G401.6 (cell line): ENCODE results near the gene CORO7.
"Not testable (repeated sequence)": the region's sequence is repeated elsewhere in the genome, so short reads cannot be mapped to it uniquely, and the experiment has no call there.

ENCODE experiments used
- FAIRE-seq: peaks from 2 replicates; lab custom pipeline; 2012; peaks lifted over from hg19 to GRCh38; lab: Jason Lieb, UNC

The CORO7 gene

DNA sequence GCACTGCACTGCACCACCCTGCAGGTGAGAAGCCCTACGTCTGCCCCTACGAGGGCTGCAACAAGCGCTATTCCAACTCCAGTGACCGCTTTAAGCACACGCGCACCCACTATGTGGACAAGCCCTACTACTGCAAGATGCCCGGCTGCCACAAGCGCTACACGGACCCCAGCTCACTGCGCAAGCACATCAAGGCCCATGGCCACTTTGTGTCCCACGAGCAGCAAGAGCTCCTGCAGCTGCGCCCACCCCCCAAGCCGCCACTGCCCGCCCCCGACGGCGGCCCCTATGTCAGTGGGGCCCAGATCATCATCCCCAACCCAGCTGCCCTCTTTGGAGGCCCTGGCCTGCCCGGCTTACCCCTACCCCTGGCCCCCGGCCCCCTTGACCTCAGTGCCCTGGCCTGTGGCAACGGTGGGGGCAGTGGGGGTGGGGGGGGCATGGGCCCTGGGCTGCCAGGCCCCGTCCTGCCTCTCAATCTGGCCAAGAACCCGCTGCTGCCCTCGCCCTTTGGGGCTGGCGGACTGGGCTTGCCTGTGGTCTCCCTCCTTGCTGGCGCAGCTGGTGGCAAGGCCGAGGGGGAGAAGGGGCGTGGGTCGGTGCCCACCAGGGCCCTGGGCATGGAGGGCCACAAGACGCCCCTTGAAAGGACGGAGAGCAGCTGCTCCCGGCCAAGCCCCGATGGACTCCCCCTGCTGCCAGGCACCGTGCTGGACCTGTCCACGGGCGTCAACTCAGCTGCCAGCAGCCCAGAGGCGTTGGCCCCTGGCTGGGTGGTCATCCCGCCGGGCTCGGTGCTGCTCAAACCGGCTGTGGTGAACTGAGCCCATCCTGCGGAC is 79.5 kb downstream of the CORO7 start:
- FAIRE-seq: no peak

DNA sequence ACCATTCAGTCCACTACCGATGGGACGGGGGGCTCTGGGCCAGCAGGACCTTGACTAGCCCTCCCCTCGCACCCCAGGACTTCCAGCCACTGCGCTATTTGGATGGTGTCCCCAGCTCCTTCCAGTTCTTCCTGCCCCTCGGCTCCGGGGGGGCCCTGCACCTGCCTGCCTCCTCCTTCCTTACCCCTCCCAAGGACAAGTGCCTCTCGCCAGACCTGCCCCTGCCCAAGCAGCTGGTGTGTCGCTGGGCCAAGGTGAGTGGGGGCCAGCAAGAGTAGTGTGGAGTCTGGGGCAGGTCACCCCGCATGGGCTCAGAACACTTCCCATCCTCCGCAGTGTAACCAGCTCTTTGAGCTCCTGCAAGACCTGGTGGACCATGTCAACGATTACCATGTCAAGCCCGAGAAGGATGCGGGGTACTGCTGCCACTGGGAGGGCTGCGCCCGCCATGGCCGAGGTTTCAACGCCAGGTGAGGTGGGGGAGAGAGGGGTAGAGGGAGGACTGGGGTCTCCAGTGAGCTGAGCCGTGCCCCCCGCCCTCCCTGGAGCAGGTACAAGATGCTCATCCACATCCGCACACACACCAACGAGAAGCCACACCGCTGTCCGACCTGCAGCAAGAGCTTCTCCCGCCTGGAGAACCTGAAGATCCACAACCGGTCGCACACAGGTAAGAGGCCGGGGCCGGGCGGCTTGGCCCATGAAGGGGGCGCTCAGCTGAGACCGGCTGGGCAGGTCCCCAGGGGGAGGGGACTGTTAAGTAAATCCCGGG is 81.5 kb downstream of the CORO7 start:
- FAIRE-seq: no peak

DNA sequence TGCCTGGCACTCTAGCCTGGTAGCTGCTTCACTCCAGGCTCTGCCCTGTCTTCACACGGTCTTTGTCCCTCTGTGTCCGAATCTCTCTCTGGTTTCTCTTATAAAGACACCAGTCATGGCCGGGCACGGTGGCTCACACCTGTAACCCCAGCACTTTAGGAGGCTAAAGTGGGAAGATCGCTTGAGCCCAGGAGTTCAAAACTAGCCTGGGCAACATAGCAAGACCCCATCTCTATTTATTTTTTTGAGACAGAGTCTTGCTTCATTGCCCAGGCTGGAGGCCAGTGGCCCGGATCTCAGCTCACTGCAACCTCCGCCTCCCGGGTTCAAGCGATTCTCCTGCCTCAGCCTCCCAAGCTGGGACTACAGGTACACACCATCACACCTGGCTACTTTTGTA is 82.7 kb downstream of the CORO7 start:
- not testable (repeated sequence) for FAIRE-seq

DNA sequence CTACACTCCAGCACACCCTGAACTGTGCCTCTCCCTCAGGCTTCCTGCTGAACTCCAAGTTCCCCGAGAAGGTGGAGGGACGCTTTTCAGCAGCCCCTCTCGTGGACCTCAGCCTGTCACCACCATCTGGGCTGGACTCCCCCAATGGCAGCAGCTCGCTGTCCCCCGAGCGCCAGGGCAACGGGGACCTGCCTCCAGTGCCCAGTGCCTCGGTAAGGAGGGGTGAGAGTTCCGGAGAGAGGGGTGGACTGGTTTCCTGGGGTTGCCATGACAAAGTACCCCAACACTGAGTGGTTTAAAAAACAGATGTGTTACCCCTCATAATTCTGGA is 83.1 kb downstream of the CORO7 start:
- FAIRE-seq: no peak

DNA sequence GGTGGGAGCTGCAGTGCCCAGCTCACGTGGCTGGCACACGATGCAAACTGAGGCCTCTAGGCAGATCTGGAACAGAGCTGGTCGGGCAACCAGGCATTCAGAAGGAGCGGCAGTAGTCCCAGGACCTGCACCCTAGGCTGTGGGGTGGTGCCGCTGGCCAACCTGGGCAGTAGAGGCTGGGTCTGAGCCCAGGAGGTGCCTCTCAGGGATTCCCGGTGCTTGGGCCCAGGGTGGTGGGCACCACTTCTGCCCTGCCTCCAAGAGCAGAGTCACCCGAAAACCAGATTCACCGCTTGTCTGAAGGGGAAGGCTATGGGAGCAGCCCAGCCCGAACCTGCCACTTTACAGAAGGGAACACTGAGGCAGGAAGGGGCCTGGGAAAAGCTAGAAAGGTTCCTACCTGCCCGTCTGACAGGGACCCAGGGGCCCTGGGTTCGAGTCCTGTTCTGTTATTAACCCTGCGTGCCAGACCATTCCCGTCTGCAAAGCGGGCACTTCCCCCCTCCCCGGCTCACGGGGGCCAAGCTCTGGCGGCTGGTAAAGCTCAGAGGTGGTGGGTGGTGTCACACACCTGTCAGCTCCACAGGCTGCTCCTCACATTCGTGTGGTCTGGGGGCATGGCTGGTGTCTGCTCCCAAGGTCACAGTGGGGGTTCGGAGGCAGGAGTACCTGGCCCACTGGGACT is 83.6 kb downstream of the CORO7 start:
- FAIRE-seq: no peak

DNA sequence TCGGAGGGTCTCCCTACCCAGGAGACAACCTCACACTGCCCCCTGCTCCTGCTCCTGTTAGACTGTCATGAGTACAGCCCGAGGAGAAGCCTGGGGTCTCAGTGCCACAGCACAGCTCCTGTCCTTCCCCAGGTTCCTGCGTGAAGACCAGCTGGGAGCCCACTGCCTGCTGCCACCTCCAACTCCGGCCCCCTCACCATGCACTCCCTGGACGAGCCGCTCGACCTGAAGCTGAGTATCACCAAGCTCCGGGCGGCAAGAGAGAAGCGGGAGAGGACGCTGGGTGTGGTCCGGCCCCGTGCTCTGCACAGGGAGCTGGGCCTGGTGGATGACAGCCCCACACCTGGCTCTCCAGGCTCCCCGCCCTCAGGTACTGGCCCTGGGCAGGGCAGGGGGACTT is 84.3 kb downstream of the CORO7 start:
- no peak for FAIRE-seq

DNA sequence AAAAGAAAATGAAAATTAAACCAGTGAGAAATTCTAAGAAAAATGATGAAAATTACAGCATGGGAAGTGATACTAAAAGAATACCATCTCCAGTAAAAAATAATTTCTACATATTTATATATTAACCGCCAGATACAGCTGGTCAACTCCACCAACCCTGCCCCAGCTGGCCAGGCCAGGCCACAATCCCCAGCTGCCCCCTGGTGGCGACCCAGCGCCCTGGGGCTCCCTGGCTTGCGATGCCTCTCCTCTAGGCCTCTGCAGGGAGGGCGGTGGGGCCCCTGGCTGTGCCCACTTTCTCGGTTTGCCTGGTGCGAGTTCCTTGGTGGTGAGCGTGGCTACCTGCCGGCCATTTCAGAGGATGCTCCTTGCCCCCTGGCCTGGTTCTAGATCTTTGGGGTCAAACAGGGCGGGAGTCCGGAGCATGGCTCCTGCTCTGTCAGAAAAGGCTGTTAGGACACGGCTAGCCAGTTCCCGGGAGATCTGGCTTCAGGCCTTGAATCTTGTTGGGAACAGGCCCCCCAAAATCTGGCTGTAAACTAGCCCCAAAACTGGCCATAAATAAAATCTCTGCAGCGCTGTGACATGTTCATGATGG is 86.0 kb downstream of the CORO7 start:
- no peak for FAIRE-seq

DNA sequence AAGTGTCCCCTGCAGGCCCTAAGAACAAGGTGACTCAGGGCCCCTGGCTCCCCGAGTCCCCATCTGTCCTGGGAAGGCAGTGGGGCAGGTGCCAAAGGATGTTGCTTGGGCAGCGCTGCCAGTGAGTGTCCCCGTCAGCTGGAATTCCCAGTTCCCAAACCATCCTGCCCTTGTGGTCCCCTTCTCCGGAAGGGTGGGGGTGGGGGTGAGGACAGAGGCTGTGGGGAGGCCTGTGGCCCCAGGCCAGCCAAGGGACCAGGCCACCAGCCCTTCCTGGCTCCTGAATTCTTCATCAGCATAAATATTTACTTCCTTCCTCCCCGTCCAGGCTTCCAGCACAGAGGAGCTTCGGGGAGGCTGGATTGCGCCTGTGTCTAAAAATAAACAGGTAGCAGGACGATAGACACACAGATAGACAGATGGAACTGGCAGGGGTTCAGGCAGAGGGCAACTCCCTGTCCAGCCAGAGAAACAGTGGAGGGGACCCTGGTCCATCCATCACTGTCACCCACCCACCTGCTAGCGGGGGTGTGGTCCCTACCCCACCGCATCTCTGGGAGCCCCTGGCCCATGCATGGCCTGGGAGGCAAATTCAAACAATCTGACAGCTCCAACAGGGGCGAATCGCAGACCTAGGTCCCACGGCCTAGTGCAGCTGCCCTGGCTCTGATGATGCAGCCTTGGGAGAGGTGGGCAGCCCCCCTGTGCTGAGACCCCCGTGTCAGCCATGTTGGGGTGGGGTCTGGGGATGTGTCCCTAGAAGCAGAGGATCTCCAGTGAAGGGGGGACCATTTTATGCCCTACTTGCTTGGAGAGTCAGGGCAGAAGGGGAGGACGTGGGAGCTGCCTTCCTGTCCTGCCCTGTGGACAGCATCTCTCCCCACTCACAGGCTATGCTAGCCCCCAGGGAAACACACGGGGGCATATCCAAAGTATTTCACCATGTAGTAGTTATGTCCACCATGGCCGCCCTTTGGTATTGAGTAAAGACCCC is 87.3 kb downstream of the CORO7 start:
- FAIRE-seq: no peak

DNA sequence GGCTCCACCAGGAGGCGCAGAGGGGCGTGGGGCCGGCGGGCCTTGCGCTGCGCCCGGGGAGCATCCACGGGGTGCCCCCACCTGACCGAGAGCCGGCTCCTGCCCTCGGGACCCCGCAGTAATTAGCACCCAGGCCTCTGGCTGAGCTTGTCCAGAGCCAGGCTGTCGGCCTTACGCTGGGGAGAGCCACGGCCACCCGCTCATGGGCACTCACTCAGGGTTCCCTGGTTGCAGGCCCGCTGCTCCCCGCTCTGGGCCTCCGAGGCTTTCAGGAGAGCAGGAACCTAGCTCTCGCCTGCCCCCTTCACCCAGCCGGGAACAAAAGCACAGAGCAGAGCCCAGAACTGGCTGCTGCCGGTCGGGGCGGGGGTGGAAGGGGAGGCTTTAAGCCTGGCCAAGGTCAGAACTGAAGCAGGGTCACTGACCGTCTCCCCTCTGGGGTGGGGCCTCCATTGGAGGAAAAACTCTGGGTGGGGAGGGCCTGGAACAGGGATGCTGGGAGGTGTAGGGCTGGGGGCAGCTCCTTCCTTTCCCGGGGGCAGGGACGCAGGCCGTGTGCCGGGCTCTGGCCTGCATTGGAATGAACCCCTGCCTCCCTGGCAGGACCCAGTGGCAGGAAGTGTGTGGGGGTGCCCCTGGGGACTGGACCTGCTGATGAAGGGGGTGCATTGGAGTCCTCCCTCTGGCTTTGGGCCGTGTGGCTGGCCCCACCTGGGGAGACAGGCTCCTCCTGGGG is 88.2 kb downstream of the CORO7 start:
- no peak for FAIRE-seq

DNA sequence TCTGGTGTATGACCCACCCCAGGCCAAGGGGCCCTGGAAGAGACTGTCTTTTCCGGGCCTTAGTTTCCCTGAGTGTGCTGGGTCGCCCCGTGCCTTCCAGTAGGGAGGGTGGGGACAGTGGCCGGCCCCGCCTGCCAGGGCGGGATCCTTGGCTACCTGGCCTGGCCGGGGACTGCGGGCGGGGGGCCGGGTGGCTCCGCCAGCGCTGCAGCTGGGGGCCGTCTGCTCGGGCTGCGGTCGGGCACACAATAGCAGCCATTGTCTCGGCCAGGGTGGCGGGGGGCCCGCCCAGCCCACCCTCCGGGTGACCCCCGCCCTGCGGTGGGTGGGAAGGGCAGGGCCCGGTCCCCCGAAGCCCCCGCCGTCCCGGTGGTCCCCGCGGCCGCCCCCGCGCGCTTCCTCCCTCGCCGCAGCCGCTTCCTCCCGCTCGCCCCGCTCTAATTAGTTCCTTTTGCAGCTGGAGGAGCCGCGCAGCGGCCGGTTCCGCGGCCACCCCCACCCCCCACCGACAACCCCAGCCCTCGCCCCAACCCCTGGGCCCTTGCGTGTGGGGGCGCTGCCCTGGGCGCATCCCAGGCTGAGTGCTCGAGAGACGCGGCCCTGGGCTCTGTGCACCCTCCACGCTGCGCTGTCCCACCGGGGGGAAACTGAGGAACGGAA is 88.9 kb downstream of the CORO7 start:
- no peak for FAIRE-seq

DNA sequence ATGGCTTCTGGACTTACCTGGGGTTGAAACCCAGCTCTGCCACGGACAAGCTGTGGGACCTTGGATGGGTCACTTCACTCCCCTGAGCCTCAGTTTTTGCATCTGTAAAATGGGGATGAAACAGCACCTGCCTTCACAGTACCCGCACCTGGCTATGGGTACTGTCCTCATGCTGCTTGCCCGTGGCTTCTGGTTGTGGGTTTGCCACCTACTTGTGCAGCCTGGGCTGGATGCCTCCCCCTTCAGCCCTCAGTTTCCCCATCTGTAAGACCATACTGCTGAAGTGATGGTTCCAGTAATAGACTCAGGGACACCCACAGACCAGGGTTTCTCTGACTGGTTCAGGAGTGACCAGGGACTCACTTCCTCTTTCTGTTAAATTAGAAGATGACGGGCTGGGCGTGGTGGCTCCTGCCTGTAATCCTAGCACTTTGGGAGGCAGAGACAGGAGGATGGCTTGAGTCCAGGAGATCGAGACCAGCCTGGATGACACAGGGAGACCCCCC is 91.1 kb downstream of the CORO7 start:
- no peak for FAIRE-seq

DNA sequence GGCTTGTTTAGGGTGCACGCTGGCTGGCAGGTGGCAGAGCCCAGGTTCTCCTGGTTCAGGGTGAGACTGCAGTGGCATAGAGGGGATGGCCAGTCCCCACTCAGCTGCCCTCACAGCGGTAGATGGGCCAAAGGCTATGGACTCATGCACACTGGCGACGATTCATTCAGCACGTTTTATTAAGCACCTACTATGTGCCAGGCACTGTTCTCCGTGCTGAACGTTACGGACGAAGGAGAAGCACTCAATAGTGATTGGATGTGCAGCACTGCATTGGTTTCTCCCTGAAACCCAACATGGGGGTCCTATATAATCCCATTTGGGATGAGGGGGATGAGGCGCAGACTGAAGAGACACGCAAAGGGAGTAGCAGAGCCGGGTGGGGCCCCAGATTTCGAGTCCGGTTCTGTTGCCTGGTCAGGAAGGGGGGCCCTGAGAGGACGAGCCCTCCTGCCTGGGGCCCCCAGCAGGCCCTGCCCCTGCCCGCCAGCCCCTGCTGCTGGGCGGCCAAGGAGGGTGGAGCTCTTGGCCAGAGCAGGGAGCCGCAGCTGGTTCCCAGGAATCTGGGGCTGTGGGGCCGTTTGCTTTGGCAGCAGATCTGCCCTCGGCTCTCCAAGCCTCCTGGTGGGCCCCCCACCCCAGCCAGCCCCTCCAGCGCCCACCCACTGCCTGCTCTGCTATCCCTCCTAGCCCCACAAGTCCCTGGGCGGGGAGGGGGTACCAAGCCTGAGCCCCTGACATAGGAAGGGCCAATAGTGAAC is 91.7 kb downstream of the CORO7 start:
- FAIRE-seq: no peak

DNA sequence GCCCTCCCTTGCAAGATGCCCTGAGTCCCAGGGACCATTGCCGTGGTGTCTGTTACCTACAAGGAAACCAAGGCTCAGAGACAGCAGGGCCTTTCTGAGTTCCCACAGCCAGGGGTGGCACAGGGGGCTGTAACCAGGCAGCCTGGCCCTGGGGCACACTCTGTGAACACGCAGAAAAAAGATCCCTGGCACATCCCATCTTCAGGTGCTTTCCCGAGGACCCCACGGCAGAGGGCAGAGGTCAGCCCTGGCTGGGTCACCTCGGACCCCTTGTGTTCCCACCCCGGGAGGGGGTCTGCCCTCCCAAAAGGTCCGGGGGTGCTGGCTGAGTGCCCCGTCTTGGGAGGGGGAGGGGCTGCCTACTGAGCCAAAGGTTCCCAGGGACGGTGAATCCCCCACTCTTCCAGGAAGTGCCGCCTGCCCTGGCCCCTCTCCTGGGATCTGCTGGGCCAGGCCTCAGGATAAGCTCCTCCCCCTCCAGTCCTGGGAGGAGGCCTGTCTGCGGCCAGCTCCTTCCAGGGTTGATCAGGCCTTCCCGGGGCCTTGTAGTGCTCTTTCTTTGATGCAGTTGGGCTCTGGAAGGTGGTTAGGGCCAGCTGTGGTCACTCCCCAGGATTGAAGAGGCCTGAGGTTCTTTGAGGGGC is 92.4 kb downstream of the CORO7 start:
- FAIRE-seq: peak; percentile 28

DNA sequence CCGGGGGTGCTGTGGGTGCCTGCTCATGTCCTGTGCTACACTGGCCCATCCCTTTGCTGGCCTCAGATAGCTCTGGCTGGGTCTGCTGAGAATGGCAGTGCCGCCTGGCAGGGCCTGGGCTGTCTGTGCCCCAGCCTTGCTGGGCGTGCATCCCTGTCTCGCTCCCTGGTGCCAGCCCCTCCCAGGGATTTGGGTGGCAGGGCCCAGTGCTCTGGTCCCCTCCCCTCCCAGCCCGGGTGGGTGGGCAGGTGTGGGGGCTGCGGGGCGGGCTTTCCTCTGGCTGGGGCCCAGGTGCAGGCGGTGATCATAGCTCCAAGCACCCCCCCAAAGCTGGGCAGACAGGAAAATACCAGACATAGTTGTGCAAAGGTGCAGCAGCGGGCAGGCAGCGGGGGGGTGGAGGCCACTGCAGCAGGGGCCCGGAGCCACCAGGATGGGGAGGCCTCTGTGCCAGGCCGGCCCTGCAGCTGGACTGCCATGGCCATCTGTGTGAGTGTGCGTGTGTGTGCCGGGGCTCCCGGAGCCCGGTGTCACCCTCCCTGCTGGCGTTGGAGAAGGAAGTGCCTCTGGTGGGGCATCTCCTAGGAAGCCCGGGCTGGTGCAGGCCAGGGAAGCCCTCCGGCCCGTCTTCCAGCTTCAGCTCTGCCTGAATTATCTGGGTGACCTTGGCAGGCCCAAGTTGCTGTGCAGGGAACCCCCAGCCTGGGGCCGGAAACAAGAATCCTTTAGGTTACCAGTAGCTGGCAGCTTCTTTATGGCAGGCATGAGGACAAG is 93.1 kb downstream of the CORO7 start:
- no peak for FAIRE-seq

DNA sequence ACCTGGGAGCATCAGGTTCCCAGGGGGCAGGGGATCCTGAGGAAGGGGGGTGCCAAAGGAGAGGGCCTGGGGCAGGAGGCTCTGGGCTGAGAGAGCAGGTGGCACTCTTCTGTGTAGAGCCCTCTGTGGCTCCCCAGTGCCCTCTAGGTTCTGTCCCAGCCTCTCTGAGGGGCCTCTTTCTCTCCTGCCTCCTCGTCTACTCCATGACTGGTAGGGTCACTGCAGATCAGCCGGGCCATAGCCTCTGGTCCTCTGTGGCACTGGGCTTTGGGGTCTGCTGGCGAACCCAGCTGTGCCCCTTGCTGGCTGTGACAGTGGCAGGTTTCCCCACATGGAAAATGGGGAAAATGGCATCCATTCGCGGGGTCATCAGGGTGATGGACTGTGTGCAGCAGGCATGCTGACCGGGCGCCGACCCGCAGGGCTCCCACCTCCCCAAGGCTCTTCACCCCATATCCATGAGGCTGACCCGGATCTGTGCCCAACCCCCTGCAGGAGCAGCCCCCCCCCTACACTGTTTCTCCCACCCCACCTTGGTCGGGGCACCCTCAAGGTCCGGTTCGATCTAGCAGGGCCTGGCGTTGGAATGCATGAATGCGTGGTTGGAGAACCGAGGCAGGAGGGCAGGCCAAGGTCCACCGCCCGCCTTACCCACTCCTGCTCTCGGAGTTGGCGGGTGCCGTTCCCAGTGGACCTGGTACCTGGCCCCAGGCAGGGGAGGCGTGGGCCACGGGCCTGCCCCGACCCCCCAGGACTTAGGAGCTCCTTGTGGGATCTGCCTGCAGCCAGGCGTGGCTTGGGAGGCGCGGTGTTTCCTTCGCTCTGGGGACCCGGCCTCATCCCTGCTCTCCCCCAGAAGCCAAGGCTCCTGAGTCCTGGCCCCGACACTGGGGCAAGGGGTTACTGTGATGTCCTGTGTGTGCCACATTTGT is 94.0 kb downstream of the CORO7 start:
- FAIRE-seq: no peak

DNA sequence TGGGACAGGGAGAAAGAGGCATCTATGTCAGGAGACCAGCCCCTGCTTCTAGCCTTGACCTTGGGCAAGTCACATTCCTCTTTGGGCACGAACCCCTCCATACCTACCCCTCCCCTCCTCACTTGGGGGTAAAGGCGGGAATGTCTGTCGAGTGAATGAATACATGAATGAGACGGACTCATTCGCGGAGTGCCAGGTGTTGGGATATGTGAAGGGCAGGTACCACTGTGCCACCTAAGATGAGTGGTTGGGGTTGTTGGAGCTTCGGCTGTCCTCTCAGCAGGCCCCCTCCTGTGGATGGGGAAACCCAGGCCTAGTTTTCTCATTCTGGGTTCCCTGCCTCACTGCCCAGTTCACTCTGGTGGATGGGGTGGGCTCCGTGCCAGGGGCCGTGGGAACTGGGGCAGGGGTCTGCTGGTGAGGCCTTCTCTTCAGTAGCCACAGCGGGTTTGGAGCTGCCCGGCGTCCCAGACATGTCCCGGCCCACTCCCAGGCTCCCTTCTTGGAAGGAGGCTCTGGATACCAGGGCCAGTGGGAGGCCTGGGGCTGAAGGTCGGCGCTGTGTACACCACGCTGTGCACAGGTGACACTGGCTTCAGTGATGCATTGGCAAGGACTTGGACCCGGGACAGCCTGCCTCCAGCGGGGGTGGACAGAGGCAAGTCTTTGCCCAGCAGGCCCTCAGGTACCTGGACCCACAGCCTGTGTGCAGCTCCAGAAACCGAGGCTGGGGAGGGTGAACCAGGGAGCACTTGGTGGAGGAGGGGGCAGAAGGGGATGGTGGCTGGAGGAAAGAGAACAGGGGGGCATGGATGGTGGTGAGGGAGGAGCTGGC is 94.9 kb downstream of the CORO7 start:
- no peak for FAIRE-seq
